Stimulated activated CD8-positive, alpha-beta memory T cell treated with anti-CD3 and anti-CD28 coated beads, Interleukin-15, amount 100 ng/mL, for 48 hours (primary cell): ENCODE results near the gene APOF.
"Not testable (repeated sequence)": the region's sequence is repeated elsewhere in the genome, so short reads cannot be mapped to it uniquely, and the experiment has no call there.

Experiments
- DNase-seq, 2 donors: peaks; one replicate each; pipeline ENCODE4 v3.0.0-alpha.2; 2020; ENCODE audit warnings: low read depth in 2 of 2

The APOF gene

GRCh38 chr12:56366948-56367347 lies 4.3 kb upstream of the APOF start:
- no peak for DNase-seq

GRCh38 chr12:56361487-56362129 lies 1.0 kb downstream of the APOF start:
- DNase-seq: no peak

DNA sequence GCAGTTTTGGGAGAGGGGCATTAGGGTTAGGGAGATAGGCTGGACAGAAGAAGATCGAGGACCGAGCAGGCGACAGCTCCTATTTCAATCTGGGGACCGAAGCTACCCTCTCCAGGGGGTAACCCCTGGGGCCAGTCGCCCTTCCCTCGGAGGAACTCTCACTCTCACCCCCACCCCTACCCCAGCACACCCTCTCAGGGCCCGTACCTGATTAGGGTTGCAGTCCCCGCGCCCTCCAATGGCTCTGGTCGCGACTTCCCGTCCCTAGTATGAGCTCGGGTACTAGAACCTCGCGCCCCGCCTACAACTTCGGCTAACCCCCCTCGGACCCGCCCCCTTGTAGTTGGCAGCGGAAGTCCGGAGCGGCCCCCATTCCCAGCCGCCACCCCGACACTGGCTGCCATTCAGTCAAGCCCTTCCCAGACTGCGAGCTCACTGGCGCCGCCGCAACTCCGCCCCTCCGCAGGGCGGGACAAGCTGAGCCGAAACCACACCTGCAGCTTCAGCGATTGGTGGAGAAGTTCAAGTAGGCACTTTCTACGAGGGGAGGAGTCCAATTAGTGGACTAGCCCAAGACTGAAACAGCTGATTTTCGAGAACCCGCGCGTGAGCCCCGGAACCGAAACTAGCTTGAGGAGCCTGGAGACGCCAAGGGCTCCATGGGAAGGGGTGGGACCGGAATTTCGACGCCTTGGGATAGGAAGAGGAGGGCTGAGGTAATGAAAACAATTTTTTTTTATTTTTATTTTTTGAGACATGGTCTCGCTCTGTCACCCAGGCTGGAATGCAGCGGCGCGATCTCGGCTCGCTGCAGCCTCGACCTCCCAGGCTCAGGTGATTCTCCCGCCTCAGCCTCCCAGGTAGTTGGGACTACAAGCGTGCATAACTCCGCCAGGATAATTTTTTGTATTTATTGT lies 2.5 kb downstream of the APOF start, which contains the start of gene STAT2:
TSS of gene STAT2 (minus strand) at position 257 of the 917 bp plus-strand sequence. CDS start 3,536 bp downstream, outside the sequence.
- peak; percentile 99 to 100 for DNase-seq

GRCh38 chr12:56358836-56359532 lies 3.7 kb downstream of the APOF start:
- no peak for DNase-seq

DNA sequence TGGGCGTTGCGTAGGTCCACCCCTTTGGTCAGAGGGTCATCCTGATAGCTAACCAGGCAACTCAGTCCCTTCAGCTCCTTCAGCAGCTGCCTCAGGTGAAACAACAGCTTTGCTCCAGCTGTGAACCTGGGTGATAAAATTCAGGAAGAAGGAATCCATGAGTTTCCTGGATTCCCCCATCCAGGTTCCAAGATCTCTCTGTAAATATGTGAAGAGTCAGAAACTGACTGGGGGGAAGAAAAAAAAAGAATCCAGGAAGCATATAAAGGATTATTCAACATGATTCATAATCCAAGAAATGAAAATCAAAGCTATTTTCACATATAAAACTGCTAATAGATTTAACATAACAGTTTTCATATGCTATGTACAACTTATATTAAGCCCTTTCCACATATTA lies 11.3 kb downstream of the APOF start:
- no peak for DNase-seq

GRCh38 chr12:56350662-56351061 lies 12.0 kb downstream of the APOF start:
- DNase-seq: no peak

DNA sequence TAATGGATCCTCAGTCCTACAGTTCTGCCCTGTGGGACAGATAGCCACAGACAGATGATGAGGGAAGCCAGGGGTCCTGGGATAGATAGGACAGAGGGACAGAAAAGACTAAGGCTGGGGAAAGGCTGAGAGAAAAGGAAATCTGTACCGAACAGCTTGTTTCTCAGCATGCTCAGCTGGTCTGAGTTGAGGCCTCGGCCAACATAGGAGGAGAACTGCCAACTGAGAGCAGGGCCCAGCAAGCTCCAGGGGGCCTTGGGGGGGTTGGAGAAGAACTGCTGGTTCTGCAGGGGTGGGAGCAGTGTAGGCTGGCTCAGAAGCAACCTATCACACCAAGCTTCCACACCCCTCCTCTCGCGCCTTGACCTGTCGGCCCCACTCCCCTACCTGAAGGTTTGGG lies 13.9 kb downstream of the APOF start:
- DNase-seq: no peak

- DNase-seq: not testable (repeated sequence)
Observed at GRCh38 chr12:56347255-56347654, 15.4 kb downstream of the APOF start.

GRCh38 chr12:56346675-56347074 lies 16.0 kb downstream of the APOF start:
- DNase-seq: no peak

- not testable (repeated sequence) for DNase-seq
Observed at GRCh38 chr12:56342290-56342689, 20.4 kb downstream of the APOF start.

DNA sequence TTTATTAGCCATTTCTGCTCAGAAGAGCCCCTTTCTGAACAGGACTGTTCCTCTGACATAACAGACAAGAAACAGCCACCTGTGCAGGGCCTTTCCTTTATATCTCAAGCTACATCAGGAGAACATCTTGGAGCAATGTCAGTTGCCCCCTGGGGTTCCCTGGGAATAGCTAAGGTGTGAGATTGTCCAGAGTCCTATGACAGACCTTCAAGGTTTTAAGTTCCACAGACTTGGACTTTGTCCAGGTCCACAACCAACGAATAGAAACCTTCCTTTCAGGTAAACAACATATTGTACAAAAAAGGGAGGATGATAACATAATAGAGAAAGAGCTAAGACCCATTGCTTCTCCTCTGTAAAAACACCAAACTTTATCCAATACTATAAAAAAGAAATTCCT lies 21.0 kb downstream of the APOF start:
- no peak for DNase-seq

GRCh38 chr12:56339158-56339422 lies 23.6 kb downstream of the APOF start:
- no peak for DNase-seq

DNA sequence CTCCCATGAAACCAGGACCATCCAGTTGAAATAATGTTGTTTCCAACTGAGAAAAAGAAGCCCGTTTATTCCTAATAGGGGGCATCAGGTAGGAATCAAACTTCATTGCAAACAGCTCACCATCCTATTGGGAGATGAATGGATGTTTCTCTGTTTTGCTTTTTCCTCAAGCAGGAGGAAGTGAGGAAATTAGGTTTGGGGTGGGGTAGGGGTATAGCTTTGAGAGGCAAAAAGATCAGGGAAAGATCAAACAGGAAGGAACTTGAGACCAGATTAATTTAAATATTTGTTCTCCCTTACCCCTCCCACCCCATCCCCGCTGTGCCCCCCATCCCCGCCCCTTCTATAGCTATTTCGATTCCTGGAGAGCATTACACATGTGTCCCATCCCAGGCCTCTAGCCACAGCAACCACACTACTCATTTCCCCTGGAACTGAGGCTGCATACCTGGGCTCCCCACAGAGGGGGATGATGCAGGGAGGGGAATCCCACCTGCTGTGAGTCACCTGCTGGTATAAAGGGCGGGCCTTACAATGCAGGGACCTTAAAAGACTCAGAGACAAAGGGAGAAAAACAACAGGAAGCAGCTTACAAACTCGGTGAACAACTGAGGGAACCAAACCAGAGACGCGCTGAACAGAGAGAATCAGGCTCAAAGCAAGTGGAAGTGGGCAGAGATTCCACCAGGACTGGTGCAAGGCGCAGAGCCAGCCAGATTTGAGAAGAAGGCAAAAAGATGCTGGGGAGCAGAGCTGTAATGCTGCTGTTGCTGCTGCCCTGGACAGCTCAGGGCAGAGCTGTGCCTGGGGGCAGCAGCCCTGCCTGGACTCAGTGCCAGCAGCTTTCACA lies 24.1 kb downstream of the APOF start, which contains the start of gene IL23A:
TSS of gene IL23A (plus strand) at position 577 of the 850 bp plus-strand sequence. CDS start at position 738, 161 bp downstream.
- peak; percentile 84 to 87 for DNase-seq

GRCh38 chr12:56337753-56338251 lies 24.9 kb downstream of the APOF start:
- no peak for DNase-seq

GRCh38 chr12:56336361-56337167 lies 26.1 kb downstream of the APOF start:
- no peak for DNase-seq

- DNase-seq: not testable (repeated sequence)
Observed at GRCh38 chr12:56335527-56335926, 27.1 kb downstream of the APOF start.

DNA sequence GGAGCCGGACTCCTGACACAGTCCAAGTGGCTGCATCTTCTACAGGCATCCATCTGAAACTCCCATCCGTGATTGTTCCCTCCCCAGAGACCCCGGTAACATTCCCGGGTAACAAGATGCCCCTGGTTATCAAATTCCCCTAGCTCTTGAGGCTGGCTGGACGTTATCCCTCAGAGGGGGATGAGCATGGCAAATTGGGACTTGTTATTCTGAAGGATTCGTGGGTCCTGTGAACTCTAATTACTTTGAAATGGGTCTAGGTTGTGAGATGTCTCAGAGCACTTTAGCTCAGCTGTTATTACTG lies 28.2 kb downstream of the APOF start:
- DNase-seq: no peak

- DNase-seq: peak; percentile 90 to 93
Observed at GRCh38 chr12:56333679-56334489, 28.8 kb downstream of the APOF start, which contains the start of gene PAN2. Gene PAN2, minus strand, starts transcription at chr12:56334000. Its CDS starts 906 bp downstream, at chr12:56333094.

DNA sequence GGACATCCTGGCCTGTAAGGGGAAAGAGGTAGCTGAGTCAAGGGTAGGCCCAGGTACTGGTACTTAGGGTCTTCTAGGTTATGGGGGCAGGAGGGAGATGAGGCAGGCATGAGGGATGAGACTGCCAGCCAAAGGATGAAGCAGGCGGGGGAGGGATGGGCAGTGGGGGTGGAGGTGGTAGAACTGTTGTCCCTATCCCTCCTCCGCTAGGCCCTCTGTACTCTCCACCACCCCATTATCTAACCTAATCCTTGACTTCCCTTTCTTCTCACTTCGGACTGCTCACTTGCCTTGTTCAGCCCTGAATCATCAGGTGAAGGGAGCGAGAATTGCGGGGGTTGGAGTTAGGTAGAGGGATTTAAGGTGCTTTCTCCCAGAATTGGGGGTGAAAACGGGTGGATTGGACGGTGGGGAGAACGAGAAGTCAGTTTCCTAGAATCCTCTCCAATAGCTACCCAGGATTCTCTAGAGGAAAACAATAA lies 29.4 kb downstream of the APOF start:
- no peak for DNase-seq
